Neural cell (in vitro differentiated cells): ENCODE measurements around the gene ABCA6.

Experiments
- EP300 ChIP-seq: fragments of 450-650 bp; conservative IDR thresholded peaks from 2 replicates; pipeline ENCODE4 v1.6.1; 2014; ENCODE audit warnings: antibody characterized with exemption, mild to moderate bottlenecking, moderate library complexity; ENCODE audit not compliant: poor library complexity, severe bottlenecking
- EZH2 ChIP-seq: fragments of 200-600, 300-800 bp; shearing (Covaris generic), sonication (generic); IDR thresholded peaks from 2 replicates; pipeline ENCODE4 v1.6.1; 2014; ENCODE audit warnings: antibody characterized with exemption, low read length, borderline replicate concordance, mild to moderate bottlenecking; ENCODE audit not compliant: insufficient read depth, poor library complexity, severe bottlenecking
- POLR2AphosphoS5 ChIP-seq: IDR thresholded peaks from 2 replicates; pipeline ENCODE4 v1.6.1; 2012
- SMC3 ChIP-seq: fragments of 450-650 bp; conservative IDR thresholded peaks from 2 replicates; pipeline ENCODE4 v1.6.1; 2014; ENCODE audit warnings: antibody characterized with exemption, mild to moderate bottlenecking, moderate library complexity; ENCODE audit not compliant: poor library complexity
- TAF1 ChIP-seq: IDR thresholded peaks from 2 replicates; pipeline ENCODE4 v1.6.1; 2012; ENCODE audit warnings: low read depth
- TF ChIP-seq, protein P1 (sequence below): fragments of 450-650 bp; IDR thresholded peaks from 2 replicates; pipeline ENCODE4 v1.5.1; 2014; ENCODE audit warnings: antibody characterized with exemption, mild to moderate bottlenecking, moderate library complexity; ENCODE audit not compliant: poor library complexity, severe bottlenecking

DNA sequence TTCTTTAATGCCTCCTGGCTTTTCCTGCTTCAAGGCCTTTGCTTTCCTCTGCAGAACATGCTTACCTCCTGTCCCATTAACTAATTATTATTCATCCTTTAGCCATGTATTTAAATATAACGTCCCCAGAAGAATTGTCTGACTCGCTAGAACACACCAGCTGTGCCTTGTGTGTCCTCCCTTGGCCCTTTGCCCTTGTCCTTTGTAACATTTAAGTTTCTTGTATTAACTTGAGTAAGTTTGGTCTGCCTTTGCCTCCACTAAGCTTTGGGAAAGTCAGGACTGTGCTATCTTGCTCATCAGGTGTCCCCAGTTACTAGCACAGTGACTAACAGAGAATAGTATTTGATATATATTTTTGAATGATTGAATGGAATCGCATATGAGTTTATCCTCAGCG, 51.3 kb downstream of the ABCA6 start:
- TF ChIP-seq, protein P1, sequence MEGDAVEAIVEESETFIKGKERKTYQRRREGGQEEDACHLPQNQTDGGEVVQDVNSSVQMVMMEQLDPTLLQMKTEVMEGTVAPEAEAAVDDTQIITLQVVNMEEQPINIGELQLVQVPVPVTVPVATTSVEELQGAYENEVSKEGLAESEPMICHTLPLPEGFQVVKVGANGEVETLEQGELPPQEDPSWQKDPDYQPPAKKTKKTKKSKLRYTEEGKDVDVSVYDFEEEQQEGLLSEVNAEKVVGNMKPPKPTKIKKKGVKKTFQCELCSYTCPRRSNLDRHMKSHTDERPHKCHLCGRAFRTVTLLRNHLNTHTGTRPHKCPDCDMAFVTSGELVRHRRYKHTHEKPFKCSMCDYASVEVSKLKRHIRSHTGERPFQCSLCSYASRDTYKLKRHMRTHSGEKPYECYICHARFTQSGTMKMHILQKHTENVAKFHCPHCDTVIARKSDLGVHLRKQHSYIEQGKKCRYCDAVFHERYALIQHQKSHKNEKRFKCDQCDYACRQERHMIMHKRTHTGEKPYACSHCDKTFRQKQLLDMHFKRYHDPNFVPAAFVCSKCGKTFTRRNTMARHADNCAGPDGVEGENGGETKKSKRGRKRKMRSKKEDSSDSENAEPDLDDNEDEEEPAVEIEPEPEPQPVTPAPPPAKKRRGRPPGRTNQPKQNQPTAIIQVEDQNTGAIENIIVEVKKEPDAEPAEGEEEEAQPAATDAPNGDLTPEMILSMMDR, result no peak
- TF ChIP-seq POLR2AphosphoS5 (no peak), EZH2 (no peak), EP300 (no peak), TAF1 (no peak), SMC3 (no peak)
